ENCODE data around the gene AMER1. TPM values are rescaled to one million over a fixed set of nuclear protein-coding genes. Genes with fewer than 3 reads are reported as not detected.

The AMER1 gene
- total RNA-seq, 1 donor from 2014 or later: 4.9 TPM

GRCh38 chrX:64198036-64198435 lies 7.5 kb downstream of the AMER1 start:
- Histone ChIP-seq H3K9me3 (no peaks in the 10 kb centered on the region), H3K27me3 (no peaks in the 10 kb centered on the region), H3K27ac (no peak overlapping the region), H3K36me3 (no peaks in the 10 kb centered on the region), H3K4me3 (no peak overlapping the region), H3K4me1 (no peaks in the 10 kb centered on the region)
- DNase-seq (ENCODE audit: extremely low spot score in 2 of 2): no peak
- intact Hi-C loops (cut with DNase I): no loop called here
- TF ChIP-seq, protein P1, sequence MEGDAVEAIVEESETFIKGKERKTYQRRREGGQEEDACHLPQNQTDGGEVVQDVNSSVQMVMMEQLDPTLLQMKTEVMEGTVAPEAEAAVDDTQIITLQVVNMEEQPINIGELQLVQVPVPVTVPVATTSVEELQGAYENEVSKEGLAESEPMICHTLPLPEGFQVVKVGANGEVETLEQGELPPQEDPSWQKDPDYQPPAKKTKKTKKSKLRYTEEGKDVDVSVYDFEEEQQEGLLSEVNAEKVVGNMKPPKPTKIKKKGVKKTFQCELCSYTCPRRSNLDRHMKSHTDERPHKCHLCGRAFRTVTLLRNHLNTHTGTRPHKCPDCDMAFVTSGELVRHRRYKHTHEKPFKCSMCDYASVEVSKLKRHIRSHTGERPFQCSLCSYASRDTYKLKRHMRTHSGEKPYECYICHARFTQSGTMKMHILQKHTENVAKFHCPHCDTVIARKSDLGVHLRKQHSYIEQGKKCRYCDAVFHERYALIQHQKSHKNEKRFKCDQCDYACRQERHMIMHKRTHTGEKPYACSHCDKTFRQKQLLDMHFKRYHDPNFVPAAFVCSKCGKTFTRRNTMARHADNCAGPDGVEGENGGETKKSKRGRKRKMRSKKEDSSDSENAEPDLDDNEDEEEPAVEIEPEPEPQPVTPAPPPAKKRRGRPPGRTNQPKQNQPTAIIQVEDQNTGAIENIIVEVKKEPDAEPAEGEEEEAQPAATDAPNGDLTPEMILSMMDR (IDR thresholded peaks at IDR 0.05): no peak
- TF ChIP-seq POLR2A (IDR thresholded peaks at IDR 0.05) (no peak), POLR2AphosphoS5 (IDR thresholded peaks at IDR 0.05; ENCODE audit: insufficient read depth in 1 of 2, low read depth in 1 of 2) (no peak)

- no peaks in the 10 kb centered on the region for H3K9me3 ChIP-seq
- intact Hi-C loops (cut with DNase I): no loop called here
- H3K27me3 ChIP-seq: no peaks in the 10 kb centered on the region
- H3K36me3 ChIP-seq: no peaks in the 10 kb centered on the region
- no peak for DNase-seq (ENCODE audit: extremely low spot score in 2 of 2)
- H3K27ac ChIP-seq: no peak overlapping the region
- no peak overlapping the region for H3K4me3 ChIP-seq
- TF ChIP-seq POLR2AphosphoS5 (IDR thresholded peaks at IDR 0.05; ENCODE audit: insufficient read depth in 1 of 2, low read depth in 1 of 2): no peak
- no peaks in the 10 kb centered on the region for H3K4me1 ChIP-seq
Observed at GRCh38 chrX:64196606-64197005, 8.9 kb downstream of the AMER1 start.

DNA sequence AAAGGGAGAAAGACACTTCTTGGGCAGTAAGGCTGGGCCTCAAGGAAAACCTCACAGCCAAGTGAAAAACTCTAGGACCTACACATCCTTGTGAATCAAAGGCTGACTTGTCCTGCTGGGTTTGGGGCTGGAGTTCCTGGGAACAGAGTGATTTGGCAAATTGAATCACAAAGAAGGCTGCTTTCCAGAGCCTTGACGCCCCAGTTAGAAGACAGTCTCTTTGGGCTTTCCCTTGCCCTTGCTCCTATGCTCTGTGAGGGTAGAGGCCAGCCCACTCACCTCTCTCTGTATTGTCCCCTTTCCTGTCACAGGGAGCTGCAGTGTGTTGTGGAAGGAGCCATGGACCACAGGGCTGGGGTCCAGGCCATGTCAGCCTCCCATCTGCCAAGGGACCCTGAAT lies 9.6 kb downstream of the AMER1 start:
- Histone ChIP-seq H3K27ac (no peak overlapping the region), H3K4me3 (no peak overlapping the region), H3K4me1 (no peaks in the 10 kb centered on the region), H3K36me3 (no peaks in the 10 kb centered on the region), H3K9me3 (no peaks in the 10 kb centered on the region), H3K27me3 (no peaks in the 10 kb centered on the region)
- no peak for DNase-seq (ENCODE audit: extremely low spot score in 2 of 2)
- TF ChIP-seq, protein P1 (IDR thresholded peaks at IDR 0.05): no peak
- TF ChIP-seq POLR2A (IDR thresholded peaks at IDR 0.05) (no peak), POLR2AphosphoS5 (IDR thresholded peaks at IDR 0.05; ENCODE audit: insufficient read depth in 1 of 2, low read depth in 1 of 2) (no peak)
- intact Hi-C loops (cut with DNase I): no loop called here

GRCh38 chrX:64192673-64193072 lies 12.8 kb downstream of the AMER1 start:
- Histone ChIP-seq H3K4me1 (no peaks in the 10 kb centered on the region), H3K27me3 (no peaks in the 10 kb centered on the region), H3K36me3 (peaks cover 0 to 7% of the 10 kb centered on the region in 2 donors), H3K4me3 (no peak overlapping the region), H3K27ac (no peak overlapping the region), H3K9me3 (no peaks in the 10 kb centered on the region)
- no peak for DNase-seq (ENCODE audit: extremely low spot score in 2 of 2)
- TF ChIP-seq POLR2A (IDR thresholded peaks at IDR 0.05): no peak
- no peak for TF ChIP-seq POLR2AphosphoS5 (IDR thresholded peaks at IDR 0.05; ENCODE audit: insufficient read depth in 1 of 2, low read depth in 1 of 2)
- TF ChIP-seq, protein P1 (IDR thresholded peaks at IDR 0.05): no peak
- intact Hi-C loops (cut with DNase I): no loop called here

DNA sequence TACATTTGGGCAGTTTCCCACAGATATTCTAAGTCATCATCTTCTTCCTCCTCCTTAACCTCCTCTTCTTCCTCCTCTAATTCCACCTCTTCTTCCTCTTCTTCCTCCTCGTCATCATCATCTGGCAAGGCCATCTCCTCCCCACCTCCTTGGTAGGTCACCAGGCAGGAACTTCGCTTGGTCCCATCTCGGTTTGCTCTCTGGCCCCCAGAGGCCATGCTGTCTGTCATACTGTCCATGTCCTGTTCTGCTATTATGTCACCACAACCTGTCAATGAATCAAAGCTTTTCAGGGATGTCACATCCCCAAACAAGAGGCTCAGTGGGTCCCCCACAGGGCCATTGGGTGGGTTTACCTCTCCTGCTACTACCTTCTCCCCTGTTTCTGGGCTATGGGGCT lies 13.5 kb downstream of the AMER1 start:
- intact Hi-C loops (cut with DNase I): no loop called here
- peak; percentile 74 to 77 for DNase-seq (ENCODE audit: extremely low spot score in 2 of 2)
- no peaks in the 10 kb centered on the region for H3K27me3 ChIP-seq

More for the DNA sequence above, 13.5 kb downstream of the AMER1 start:
- Histone ChIP-seq H3K9me3 (no peaks in the 10 kb centered on the region), H3K27ac (no peak overlapping the region), H3K36me3 (peaks cover 0 to 7% of the 10 kb centered on the region in 2 donors), H3K4me3 (no peak overlapping the region), H3K4me1 (no peaks in the 10 kb centered on the region)
- TF ChIP-seq POLR2AphosphoS5 (IDR thresholded peaks at IDR 0.05; ENCODE audit: insufficient read depth in 1 of 2, low read depth in 1 of 2): no peak
- no peak for TF ChIP-seq POLR2A (IDR thresholded peaks at IDR 0.05)
- TF ChIP-seq, protein P1 (IDR thresholded peaks at IDR 0.05): no peak
